ENCODE measurements around the gene LONP2. TPM values are rescaled to one million over a fixed set of nuclear protein-coding genes. Genes with fewer than 3 reads are reported as not detected.

The LONP2 gene
- total and polyA plus RNA-seq, 9 of the 15 experiments (the other 6 are each of a cell fraction or from before 2014, with no cell fraction given), result 8.1 to 41.2 (median 25.6) TPM

GRCh38 chr16:48385253-48386150, 141.4 kb downstream of the LONP2 start, which contains the start of gene SIAH1 (continued):
- TF ChIP-seq MGA (IDR thresholded peaks at IDR 0.05) (peak; percentile 35; the same call in 1 of the 2 replicates), RAD51 (IDR thresholded peaks at IDR 0.05; ENCODE audit: borderline replicate concordance, low read depth) (no peak), PBX2 (CRISPR knock-in tag; IDR thresholded peaks at IDR 0.05; ENCODE audit: low read depth) (no peak), PBX2 (tag; conservative IDR thresholded peaks at IDR 0.05; ENCODE audit: low read depth) (no peak), FOXP1 (CRISPR knock-in tag; IDR thresholded peaks at IDR 0.05) (peak; percentile 45; the same call in 1 of the 2 replicates), TCF7 (IDR thresholded peaks at IDR 0.05; ENCODE audit: borderline replicate concordance) (no peak), POLR3A (IDR thresholded peaks at IDR 0.05; ENCODE audit: borderline replicate concordance, extremely low read depth, insufficient read depth, insufficient read length) (no peak), ZNF551 (CRISPR knock-in tag; IDR thresholded peaks at IDR 0.05) (no peak), ZNF780A (CRISPR knock-in tag; IDR thresholded peaks at IDR 0.05) (no peak), PRMT5 (CRISPR knock-in tag; IDR thresholded peaks at IDR 0.05) (no peak), MAFF (IDR thresholded peaks at IDR 0.05; ENCODE audit: low read length) (no peak)
